ENCODE results near the gene MATCAP1. TPM values are rescaled to one million over a fixed set of nuclear protein-coding genes. Genes with fewer than 3 reads are reported as not detected.

Gene MATCAP1
- total and polyA plus RNA-seq, 7 donors, result 4.2 to 9.7 (median 6.5) TPM

GRCh38 chr16:67173808-67174705 is 9.7 kb downstream of the MATCAP1 start:
- peak; percentile 12 for TF ChIP-seq CTCF (IDR thresholded peaks at IDR 0.05)
- Histone ChIP-seq H3K36me3 (ENCODE audit: insufficient read depth in 1 of 2, low read depth in 1 of 2) (peaks cover 0 to 12% of the 10 kb centered on the region in 2 donors), H3K4me1 (peaks cover 57% of the 10 kb centered on the region), H3K4me3 (peak overlapping the region; percentile 67), H3K27ac (peak overlapping the region; percentile 97), H3K27me3 (ENCODE audit: insufficient read depth in 3 of 3, low read length in 2 of 3) (no peaks in the 10 kb centered on the region), H3K9me3 (no peaks in the 10 kb centered on the region)
- 1 to 2% (median 1%) methylated on average over 41 to 71 of the region's 71 CpGs for WGBS, 3 donors
- intact Hi-C loops (cut with DNase I), result no loop called here
- peak; percentile 68 to 70 (median 68) for ATAC-seq
- peak; percentile 91 to 95 for DNase-seq

- intact Hi-C loops (cut with DNase I), result no loop called here
- ATAC-seq, result no peak
- Histone ChIP-seq H3K27ac (peak overlapping the region; percentile 97), H3K4me3 (peak overlapping the region; percentile 67), H3K4me1 (peaks cover 59% of the 10 kb centered on the region), H3K9me3 (no peaks in the 10 kb centered on the region), H3K36me3 (ENCODE audit: insufficient read depth in 1 of 2, low read depth in 1 of 2) (peaks cover 0 to 15% of the 10 kb centered on the region in 2 donors), H3K27me3 (ENCODE audit: insufficient read depth in 3 of 3, low read length in 2 of 3) (no peaks in the 10 kb centered on the region)
- no peak for DNase-seq
- WGBS, 3 donors, result 71 to 83% (median 82%) methylated on average over 1 of the region's 1 CpG
- no peak for TF ChIP-seq CTCF (IDR thresholded peaks at IDR 0.05)
Observed at GRCh38 chr16:67173323-67173722, 10.4 kb downstream of the MATCAP1 start.

- peak overlapping the region; percentile 97 for H3K27ac ChIP-seq
- H3K9me3 ChIP-seq, result no peaks in the 10 kb centered on the region
- DNase-seq (no peak), ATAC-seq (peak; percentile 9 to 37 (median 24))
- no peaks in the 10 kb centered on the region for H3K27me3 ChIP-seq (ENCODE audit: insufficient read depth in 3 of 3, low read length in 2 of 3)
- peaks cover 0 to 30% of the 10 kb centered on the region in 2 donors for H3K36me3 ChIP-seq (ENCODE audit: insufficient read depth in 1 of 2, low read depth in 1 of 2)
- TF ChIP-seq CTCF (IDR thresholded peaks at IDR 0.05), result no peak
- peak overlapping the region; percentile 73 for H3K4me3 ChIP-seq
- WGBS, 3 donors, result 12 to 20% (median 19%) methylated on average over 13 to 14 of the region's 14 CpGs
- intact Hi-C loops (cut with DNase I), result no loop called here
- peaks cover 49% of the 10 kb centered on the region for H3K4me1 ChIP-seq
Observed at GRCh38 chr16:67170949-67171649, 12.7 kb downstream of the MATCAP1 start.

- H3K27me3 ChIP-seq (ENCODE audit: insufficient read depth in 3 of 3, low read length in 2 of 3), result no peaks in the 10 kb centered on the region
- peak within 1 kb of the TSS; percentile 97 for H3K27ac ChIP-seq
- peaks cover 0 to 26% of the 10 kb centered on the region in 2 donors for H3K36me3 ChIP-seq (ENCODE audit: insufficient read depth in 1 of 2, low read depth in 1 of 2)
- peak; percentile 65 to 74 (median 70) for ATAC-seq
- TF ChIP-seq CTCF (IDR thresholded peaks at IDR 0.05), result no peak
- H3K9me3 ChIP-seq, result no peaks in the 10 kb centered on the region
- peak; percentile 89 to 95 for DNase-seq
- H3K4me1 ChIP-seq, result peaks cover 49% of the 10 kb centered on the region
- peak within 1 kb of the TSS; percentile 73 for H3K4me3 ChIP-seq
- 0 to 1% (median 1%) methylated on average over 27 to 50 of the region's 50 CpGs for WGBS, 3 donors
- intact Hi-C loops (cut with DNase I), result no loop called here
Observed at GRCh38 chr16:67170168-67170948, 13.4 kb downstream of the MATCAP1 start, which contains the start of gene NOL3. TSS of gene NOL3 (plus strand) at chr16:67170538.
